C4-2B (cell line): Measurements from ENCODE around the gene CBX6.

ENCODE experiments used
- CTCF ChIP-seq: fragments of 450-650 bp; conservative IDR thresholded peaks from 2 replicates; pipeline ENCODE4 v1.5.1; 2017; ENCODE audit warnings: mild to moderate bottlenecking
- ZFX ChIP-seq: fragments of 450-650 bp; IDR thresholded peaks from 2 replicates; pipeline ENCODE4 v1.6.1; 2017

- TF ChIP-seq CTCF (no peak), ZFX (no peak)
Observed at GRCh38 chr22:38921806-38922205, 49.8 kb upstream of the CBX6 start.
